HTR-8/SVneo (cell line): ENCODE data around the gene RASA4.
"Not testable (repeated sequence)": the region's sequence is repeated elsewhere in the genome, so short reads cannot be mapped to it uniquely, and the experiment has no call there.

ENCODE experiments used
- DNase-seq: peaks from one replicate; pipeline ENCODE4 v3.0.0; 2011; ENCODE audit warnings: low spot score, mixed read lengths; ENCODE audit not compliant: insufficient read length
- FAIRE-seq: peaks from 2 replicates; lab custom pipeline; 2011; peaks lifted over from hg19 to GRCh38; lab: Jason Lieb, UNC

Gene RASA4

GRCh38 chr7:102550808-102551422 lies 65.6 kb downstream of the RASA4 start, which contains the start of gene SPDYE2:
Gene SPDYE2 (plus strand): TSS chr7:102551226. CDS start chr7:102553256, 2,030 bp downstream.
- DNase-seq, FAIRE-seq: not testable (repeated sequence)

DNA sequence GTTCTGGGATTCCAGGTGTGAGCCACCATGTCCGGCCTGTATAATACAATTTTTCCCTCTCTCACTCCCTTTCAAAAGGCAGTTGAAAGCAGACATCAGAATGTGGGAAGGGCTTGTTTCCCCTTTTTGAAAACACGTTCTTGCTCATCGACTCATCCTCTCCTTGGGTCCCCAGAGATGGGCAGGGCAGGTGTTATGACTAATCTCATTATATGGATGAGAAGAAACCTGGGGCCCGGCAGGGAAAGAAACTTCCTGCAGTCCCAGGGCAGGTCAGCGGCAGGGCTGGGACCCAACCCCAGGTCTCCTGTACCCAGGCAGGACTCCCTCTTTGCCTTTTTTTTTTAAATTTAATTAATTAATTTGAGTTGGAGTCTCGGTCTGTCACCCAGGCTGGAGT lies 70.2 kb downstream of the RASA4 start:
- DNase-seq, FAIRE-seq: not testable (repeated sequence)

- not testable (repeated sequence) for FAIRE-seq, DNase-seq
Measured at GRCh38 chr7:102545288-102545687, 71.3 kb downstream of the RASA4 start.

DNA sequence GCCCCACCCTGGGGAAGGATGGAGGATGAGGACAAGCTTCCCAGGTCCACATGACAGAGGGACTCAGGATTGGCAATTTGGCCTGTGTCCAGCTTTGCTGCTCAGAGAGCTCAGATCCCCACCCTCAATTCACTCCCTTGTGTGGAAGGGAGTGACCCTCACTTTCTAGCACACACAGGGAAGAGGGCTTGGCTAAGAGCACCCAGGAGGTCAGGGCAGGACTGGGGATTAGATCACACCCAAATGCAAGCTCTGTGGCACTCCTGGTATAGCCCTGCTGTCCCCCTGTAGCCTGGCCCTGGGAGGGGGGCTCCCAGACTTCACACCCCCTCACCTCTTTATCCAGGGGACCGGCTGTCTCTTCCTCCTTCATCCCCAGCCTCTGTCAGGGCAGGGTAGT lies 72.2 kb downstream of the RASA4 start:
- not testable (repeated sequence) for DNase-seq, FAIRE-seq

- not testable (repeated sequence) for FAIRE-seq, DNase-seq
Measured at GRCh38 chr7:102543596-102543995, 73.0 kb downstream of the RASA4 start, which contains the start of gene UPK3BL2. Gene UPK3BL2 (minus strand): TSS chr7:102543696. CDS start chr7:102543636, 60 bp downstream.

DNA sequence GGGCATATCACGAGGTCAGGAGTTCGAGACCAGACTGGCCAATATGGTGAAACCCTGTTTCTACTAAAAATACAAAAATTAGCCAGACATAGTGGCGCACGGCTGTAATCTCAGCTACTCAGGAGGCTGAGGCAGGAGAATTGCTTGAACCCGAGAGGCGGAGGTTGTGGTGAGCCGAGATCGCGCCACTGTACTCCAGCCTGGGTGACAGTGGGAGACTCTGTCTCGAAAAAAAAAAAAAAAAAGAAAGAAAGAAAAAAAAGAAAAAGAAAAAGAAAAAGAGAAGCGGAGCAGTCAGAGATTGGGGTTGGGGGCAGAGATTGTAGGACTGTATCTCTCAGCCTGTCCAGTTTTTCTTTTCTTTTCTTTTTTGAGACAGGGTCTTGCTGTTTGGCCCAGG lies 73.8 kb downstream of the RASA4 start:
- FAIRE-seq, DNase-seq: not testable (repeated sequence)

- not testable (repeated sequence) for DNase-seq, FAIRE-seq
Measured at GRCh38 chr7:102542083-102542482, 74.5 kb downstream of the RASA4 start.

DNA sequence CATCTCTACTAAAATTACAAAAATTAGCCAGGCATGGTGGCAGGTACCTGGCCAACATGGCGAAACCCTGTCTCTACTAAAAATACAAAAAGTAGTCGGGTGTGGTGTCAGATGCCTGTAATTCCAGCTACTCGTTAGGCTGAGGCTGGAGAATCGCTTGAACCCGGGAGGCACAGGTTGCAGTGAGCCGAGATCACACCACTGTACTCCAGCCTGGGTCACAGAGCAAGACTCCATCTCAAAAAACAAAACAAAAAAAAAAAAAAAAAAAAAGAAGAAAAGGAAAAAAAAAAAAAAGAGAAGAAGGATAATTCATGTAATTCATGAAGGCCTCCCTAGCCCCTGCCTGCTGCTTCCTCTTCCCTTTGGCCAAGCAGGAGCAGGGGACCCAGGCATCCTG lies 76.0 kb downstream of the RASA4 start:
- DNase-seq, FAIRE-seq: not testable (repeated sequence)

GRCh38 chr7:102535062-102535615 lies 81.4 kb downstream of the RASA4 start:
- not testable (repeated sequence) for DNase-seq, FAIRE-seq

GRCh38 chr7:102532127-102532526 lies 84.4 kb downstream of the RASA4 start:
- FAIRE-seq, DNase-seq: not testable (repeated sequence)

GRCh38 chr7:102531583-102531982 lies 85.0 kb downstream of the RASA4 start:
- not testable (repeated sequence) for DNase-seq, FAIRE-seq

GRCh38 chr7:102527822-102528793 lies 88.4 kb downstream of the RASA4 start:
- FAIRE-seq, DNase-seq: not testable (repeated sequence)

- not testable (repeated sequence) for FAIRE-seq, DNase-seq
Measured at GRCh38 chr7:102527182-102527581, 89.4 kb downstream of the RASA4 start.

DNA sequence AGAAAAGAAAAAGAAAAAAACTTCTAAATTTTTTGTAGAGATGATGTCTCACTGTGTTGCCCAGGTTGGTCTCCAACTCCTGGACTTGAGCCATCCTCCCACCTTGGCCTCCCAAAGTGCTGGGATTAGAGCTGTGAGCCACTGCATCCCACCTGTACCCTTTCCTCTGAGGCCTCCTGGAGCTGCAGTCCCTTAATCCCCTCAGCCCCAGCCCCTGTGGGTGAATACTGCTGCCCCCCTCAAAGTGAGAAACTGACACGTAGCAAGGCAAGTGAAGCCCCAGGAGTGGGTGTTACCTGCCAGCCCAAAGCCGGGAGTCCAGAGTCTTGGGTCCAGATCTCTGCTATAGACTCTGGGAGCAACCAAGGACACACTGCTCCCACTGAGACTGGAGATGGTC lies 91.8 kb downstream of the RASA4 start:
- DNase-seq, FAIRE-seq: not testable (repeated sequence)
